ENCODE measurements around the gene NPTX2.
A peak's percentile ranks its signal among the peaks of the same experiment; 100 is the strongest.
"Not testable (repeated sequence)": the region's sequence is repeated elsewhere in the genome, so short reads cannot be mapped to it uniquely, and the experiment has no call there.

Gene NPTX2, protein sequence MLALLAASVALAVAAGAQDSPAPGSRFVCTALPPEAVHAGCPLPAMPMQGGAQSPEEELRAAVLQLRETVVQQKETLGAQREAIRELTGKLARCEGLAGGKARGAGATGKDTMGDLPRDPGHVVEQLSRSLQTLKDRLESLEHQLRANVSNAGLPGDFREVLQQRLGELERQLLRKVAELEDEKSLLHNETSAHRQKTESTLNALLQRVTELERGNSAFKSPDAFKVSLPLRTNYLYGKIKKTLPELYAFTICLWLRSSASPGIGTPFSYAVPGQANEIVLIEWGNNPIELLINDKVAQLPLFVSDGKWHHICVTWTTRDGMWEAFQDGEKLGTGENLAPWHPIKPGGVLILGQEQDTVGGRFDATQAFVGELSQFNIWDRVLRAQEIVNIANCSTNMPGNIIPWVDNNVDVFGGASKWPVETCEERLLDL

DNA sequence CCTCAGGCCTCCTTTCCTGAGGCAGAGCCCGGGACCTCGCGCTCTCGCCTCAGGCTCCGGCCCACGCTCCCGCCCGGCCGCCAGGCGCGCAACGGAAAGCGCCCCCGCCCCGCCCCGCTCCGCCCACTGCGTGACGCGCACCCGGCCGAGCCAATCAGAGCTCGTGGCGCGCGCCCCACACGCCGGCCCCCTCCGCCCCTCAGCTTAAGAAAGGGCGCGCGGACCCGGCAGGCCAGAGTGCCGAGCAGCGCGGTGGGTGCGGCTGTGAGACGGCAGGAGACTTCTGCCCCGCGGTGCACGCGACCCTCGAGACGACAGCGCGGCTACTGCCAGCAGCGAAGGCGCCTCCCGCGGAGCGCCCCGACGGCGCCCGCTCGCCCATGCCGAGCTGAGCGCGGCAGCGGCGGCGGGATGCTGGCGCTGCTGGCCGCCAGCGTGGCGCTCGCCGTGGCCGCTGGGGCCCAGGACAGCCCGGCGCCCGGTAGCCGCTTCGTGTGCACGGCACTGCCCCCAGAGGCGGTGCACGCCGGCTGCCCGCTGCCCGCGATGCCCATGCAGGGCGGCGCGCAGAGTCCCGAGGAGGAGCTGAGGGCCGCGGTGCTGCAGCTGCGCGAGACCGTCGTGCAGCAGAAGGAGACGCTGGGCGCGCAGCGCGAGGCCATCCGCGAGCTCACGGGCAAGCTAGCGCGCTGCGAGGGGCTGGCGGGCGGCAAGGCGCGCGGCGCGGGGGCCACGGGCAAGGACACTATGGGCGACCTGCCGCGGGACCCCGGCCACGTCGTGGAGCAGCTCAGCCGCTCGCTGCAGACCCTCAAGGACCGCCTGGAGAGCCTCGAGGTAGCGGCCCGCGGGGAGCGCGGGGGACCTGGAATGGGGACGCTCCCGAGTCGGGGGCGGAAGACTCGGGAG is at the start of gene NPTX2:
Gene NPTX2, plus strand, starts transcription at position 235 of the 909 bp plus-strand sequence. Its CDS starts 177 bp downstream, at position 412.
- peak; percentile 98 for DNase-seq (ENCODE audit: low spot score)

DNA sequence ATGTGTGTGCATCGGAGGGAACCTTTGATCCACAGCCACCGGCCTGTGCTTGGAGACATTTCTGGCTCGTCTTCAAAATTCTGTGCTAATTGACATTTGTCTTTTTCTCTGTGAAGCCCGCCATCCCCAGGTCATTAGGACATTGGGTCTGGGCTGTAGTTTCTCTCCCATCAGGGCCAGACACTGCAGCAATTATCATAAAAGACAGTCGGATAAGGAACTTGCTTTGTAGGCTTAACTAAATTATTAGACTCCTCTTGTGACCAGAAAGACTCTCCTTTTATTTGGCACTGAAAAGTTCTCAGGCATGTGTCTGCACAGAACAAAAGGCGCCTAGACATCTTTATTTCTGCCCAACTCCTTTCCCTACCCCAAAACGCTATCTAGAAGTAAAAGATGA is 49.1 kb upstream of the NPTX2 start:
- no peak for DNase-seq (ENCODE audit: low spot score)

DNA sequence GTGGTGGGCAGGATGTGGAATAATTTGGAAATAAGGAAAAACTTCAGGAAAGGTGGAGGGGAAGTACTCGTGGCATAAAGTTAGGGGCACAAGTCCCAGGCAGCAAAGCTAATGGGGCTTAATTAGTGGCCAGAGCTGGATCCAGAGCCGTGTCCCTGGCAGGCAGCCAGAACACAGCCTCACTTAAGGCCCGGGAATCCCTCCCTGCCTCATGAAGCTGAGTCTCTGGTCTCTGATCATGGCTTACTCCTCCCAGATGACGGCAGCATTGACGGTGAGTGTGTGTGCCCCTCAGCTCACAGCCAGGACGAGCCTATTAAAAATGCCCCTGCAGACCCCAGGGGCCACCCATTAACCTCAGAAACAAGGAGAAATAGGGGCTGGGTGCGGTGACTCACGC is 48.2 kb upstream of the NPTX2 start:
- DNase-seq (ENCODE audit: low spot score), result no peak

DNA sequence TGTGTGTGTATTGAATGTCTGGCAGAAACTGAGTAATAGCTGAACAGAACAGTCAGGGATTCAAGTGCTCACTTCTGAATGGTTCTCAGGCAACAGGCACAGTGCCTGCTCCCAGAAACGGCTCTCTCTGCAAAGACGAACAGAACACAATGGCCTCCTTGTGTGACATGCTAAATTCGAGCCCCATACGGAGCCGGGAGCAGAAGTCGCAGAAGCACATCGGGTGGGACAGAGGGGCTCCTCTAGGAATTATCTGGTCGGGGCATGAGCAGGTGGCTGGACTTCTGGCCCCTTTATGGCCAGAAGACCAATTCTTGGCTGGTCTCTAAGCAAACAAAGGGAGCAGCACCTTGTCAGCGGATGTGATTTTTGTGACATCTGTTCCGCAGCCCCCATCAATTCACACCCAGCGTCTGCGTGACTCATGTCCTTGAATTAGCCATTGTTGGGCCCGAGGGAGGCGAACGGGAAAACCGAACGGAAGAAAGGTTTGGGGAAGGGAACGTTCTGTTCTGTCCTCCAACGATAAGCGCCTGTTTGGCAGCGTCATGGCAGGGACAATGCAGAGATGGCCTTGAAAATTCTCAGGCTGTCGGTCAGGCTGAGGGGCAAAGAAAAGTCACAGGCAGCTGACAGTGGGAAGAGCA is 47.3 kb upstream of the NPTX2 start:
- DNase-seq (ENCODE audit: low spot score), result no peak

DNA sequence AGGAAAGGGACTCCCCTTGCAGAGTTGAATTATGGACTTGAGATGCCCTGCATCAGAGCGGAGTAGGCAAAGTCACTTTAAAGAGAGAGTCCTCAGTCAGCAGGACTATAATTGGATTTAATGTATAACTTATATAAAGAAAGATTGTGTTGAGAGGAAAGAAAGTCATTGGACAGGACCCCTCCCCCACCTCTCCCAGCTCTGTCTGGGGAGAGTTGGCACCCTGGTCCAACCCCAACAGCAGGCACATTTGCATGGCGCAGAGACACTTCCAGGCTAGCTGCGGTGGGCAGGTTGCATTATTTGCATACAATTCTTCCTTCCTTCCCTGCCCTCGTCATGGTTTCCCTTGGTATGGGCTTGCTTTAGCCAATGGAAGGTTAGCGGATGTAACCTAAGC is 46.1 kb upstream of the NPTX2 start:
- no peak for DNase-seq (ENCODE audit: low spot score)

DNA sequence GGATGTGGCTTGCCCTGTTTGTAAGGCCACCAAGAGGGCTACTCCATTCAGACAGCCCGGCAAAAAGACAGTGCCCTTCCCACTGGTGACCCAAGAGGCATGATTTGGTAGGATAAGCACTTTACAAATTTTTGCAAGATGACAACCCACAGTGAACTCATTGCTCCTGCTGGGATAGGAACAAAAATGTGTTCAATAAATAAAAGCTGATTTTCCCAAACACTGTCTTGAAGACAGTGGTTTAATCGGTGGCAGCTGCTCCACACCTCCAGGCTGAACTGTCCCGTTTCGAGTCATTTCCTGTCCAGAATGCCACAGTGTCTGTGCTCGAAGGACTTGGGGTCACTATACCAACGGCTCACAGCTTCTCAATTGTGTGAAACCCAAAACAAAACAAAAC is 45.1 kb upstream of the NPTX2 start:
- no peak for DNase-seq (ENCODE audit: low spot score)

DNA sequence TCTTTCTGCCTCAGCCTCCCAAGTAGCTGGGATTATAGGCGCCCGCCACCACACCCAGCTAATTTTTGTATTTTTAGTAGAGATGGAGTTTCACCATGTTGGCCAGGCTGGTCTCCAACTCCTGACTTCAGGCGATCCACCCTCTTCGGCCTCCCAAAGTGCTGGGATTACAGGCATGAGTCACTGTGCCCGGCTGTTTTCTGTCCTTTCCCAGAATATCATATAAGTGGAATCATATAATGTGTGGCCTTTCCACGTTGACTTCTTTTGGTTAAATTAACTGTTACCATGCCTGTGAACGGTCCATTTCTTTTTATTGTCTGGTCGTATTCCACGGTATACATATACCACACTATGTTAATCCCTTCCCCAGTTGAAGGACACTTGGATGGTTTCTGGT is 44.4 kb upstream of the NPTX2 start:
- not testable (repeated sequence) for DNase-seq (ENCODE audit: low spot score)

DNA sequence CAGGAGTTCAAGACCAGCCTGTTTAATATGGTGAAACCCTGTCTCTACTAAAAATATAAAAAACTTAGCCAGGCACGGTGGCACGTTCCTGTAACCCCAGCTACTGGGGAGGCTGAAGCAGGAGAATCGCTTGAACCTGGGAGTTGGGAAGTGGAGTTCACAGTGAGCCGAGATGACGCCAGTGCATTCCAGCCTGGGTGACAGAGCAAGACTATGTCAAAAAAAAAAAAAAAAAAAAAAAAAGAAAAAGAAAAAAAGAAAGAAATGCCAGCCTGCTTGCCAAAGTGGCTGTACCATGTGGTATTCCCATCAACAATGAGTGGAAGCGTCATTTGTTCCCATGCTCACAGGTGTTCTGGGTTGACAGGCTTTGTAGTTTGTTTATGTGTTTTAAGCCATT is 43.3 kb upstream of the NPTX2 start:
- DNase-seq (ENCODE audit: low spot score), result no peak

DNA sequence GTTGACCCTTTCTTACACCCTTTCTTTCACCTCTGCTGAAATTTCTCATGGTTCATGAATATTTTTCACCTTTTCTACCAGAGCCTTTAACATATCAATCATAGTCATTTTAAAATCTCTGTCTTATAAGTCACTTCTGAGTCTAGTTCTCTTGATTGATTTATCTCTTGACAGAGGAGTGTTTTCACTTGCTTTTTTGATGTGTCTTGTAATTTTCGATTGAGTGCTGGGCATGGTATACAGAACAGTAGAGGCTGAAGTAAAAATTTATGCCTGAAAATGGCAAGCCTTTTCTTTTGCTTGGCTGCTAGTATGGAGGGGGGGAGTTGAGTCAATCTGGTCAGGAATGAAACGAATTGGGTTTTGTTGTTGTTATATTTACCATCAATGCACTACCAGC is 41.2 kb upstream of the NPTX2 start:
- DNase-seq (ENCODE audit: low spot score), result no peak

DNA sequence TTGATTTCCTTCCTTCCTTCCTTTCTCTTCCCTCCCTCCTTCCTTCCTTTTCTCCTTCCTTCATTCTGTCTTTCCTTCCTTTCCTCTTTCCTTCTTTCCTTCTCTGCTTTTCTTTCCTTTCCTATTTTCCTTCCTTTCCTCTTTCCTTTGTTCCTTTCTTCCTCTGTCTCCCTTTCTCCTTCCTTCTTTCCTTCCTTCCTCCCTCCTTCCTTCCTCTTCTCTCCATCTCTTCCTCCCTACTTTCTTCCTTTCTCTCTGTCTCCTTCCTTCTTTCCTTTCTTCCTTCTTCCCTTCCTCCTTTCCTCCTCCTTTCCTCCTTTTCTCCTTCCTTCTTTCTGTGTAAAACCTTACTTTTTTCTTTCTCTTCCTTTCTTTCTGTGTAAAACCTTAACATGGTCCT is 32.3 kb upstream of the NPTX2 start:
- no peak for DNase-seq (ENCODE audit: low spot score)

DNA sequence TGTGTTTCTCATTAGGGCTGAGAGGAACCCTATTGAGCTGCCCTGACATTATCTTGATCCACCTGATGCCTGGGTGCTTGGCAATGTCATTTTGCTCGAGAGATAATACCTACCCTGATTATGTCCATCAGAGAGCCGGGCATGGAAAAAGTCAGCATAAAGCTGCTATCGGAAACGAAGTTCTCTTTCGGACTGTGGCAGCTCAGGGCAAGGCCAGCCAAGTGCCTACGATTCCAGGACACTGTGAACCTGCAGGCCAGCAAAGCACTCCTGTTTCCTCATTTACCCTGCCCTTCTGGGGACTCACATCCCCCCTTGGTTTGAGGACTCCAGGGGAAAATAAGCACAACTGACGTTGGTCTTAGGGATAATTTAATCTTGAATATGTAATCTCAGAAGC is 25.2 kb upstream of the NPTX2 start:
- no peak for DNase-seq (ENCODE audit: low spot score)

DNA sequence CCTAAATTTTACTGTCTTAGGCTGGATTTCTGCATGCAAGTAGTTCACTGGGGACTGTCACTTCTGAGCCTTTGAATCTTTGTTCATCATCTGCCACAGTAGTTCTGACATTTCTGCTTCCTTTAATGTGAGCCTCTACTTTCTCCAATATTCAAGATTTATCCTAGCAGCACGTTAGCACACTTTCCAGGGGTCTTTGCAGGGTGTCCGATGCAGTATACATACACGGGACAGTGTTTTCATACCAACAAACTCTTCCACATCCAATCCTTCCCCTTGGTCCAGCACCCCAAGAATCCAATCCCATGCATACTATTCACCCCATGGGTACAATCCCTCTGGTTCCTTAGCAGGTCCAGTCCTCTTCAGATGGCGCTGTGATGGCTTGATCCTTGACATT is 22.7 kb upstream of the NPTX2 start:
- DNase-seq (ENCODE audit: low spot score), result no peak

DNA sequence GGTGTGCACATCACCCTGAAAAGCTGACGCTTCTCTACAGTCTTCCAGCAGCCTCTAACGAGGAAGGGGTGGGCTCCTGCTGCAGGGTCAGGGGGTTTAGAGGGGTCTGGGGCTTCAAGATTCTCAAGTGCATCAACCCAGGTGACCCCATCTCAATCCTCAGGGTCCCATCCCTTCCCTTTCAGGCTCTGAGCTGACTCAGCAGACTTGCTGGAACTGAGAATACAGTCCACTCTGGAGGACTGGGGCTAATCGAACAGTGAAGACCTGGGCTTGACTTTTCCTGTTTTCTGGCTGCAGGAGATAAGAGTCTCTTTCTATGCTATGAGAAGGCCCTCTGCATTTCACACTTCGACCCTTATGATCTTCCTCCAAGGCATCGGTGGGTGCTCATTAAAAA is 22.3 kb upstream of the NPTX2 start:
- DNase-seq (ENCODE audit: low spot score), result no peak

DNA sequence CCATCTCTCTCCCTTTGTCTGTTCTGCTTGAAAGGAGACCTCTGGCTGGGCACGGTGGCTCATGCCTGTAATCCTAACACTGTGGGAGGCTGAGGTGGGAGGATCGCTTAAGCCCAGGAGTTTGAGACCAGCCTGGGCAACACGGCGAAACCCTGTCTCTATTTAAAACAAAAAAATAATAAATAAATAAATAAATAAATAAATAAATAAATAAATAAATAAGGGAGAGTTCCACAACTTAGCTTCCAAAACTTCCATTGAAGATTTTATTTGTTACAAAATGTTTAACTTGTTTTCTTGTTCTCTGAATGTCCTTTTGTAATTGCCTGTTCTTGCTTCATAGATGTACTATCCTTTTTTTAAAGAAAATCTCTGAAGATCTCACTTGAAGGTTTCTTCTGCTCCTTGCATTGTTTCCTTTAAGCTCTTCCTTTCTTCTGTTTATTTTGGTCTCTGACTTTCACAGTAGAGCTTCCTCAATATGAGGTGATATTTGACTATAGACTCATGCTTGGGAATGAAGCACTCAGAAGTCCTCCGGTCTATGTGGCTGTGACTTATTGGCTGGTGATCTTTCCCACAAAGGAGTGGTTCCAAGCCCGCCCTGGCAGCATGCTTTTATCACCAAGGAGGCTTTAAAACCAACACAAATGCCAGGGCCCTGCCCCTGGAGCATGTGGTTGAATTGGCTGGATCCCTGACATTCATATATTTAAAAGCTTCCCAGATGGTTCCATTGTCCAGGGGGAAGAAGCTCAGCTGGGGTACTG is 18.1 kb upstream of the NPTX2 start:
- DNase-seq (ENCODE audit: low spot score), result no peak

DNA sequence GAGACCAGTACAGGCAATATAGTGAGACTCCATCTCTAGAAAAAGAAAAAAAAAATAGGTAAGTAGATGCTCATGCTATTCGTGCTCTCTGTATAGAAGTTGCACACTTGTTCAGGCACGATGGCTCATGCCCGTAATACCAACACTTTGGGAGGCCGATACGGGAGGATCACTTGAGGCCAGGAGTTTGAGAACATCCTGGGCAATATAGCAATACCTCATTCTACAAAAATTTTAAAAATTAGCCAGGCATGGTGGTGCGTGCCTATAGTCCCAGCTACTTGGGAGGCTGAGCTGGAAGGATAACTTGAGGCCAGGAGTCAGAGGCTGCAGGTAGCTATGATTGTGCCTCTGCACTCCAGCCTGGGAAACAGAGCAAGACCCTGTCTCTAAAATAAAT is 17.2 kb upstream of the NPTX2 start:
- DNase-seq (ENCODE audit: low spot score), result no peak

DNA sequence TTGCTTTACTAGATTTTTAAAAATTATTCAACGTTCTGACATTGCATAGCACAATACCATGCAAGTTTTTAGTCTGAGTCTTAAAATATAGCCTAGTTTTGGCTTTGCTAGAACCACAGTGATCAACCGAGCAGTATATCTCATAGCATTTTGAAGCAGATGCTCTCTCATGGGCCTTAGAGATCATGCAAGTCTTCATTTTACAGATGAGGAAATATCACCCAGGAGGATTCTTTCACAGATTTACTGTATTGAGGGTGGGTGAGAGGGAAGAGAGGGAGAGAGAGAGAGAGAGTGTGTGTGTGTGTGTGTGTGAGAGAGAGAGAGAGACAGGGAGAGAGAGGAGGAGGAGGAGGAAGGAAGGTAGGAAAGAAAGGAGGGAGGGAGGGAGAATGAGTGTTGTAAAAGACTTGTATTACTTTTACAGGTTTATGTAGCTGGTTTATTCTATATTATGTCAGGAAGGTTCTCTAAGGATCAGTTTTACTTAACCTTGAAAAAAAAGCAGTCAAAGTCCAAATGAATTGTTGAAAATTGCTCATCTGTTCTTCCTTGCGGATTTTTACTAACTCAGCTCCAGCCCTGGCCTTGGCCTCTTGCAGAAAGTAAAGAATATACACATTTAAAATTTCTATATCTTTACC is 14.2 kb upstream of the NPTX2 start:
- no peak for DNase-seq (ENCODE audit: low spot score)

DNA sequence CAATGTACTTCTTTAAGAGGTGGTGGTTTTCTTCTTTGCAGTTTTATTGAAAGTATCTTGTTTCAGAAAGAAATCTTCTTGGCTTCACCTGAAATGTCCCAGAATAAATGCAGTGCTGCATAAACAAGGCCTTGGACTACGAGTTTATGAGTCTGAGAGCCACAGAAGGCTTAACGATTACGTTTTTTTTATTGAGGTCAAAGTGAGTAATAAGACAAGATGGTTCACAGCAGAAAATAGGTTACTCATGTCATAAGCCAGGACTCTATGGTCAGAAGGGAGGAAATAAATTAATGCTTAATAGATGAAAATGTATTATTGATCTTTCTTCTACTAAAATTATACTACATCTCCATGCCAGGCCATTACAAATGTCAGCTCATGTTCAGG is 13.7 kb upstream of the NPTX2 start:
- no peak for DNase-seq (ENCODE audit: low spot score)

DNA sequence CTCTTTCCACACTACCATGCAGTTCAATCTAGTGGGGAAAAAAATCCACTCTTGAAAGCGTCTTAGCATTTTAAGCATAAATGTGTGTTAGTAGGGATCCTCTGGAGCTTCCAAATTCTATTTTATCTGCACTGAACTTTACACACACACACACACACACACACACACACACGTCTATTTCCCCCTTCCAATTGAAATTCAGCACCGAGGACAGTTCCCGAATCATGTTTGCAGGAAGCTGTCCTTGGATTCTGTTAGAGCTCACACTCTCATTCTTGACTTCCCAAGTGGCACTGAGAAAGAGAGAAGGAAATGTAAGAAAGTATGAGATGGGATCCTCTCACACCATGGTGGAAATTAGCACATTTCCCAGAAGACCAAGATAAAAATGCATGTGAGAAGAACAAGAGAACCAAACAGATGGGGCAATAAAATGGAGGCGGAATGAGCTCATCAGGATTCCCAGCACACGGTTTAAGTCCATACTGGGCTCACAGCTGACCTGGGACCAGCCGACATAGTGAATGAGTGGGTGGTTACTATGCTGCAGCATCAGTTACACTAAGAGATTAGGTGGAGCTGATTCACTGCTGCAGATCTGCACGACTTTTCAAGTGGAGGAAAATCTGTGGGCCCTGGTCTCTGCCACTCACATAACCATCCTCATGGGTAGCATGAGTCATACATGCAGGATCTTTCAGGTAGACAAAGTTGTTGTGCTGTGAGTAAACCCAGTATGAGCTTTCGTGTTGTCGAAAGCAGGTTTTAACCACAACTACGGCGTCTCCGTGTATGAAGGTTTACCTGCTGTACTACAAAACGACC is 3.3 kb upstream of the NPTX2 start:
- no peak for DNase-seq (ENCODE audit: low spot score)

DNA sequence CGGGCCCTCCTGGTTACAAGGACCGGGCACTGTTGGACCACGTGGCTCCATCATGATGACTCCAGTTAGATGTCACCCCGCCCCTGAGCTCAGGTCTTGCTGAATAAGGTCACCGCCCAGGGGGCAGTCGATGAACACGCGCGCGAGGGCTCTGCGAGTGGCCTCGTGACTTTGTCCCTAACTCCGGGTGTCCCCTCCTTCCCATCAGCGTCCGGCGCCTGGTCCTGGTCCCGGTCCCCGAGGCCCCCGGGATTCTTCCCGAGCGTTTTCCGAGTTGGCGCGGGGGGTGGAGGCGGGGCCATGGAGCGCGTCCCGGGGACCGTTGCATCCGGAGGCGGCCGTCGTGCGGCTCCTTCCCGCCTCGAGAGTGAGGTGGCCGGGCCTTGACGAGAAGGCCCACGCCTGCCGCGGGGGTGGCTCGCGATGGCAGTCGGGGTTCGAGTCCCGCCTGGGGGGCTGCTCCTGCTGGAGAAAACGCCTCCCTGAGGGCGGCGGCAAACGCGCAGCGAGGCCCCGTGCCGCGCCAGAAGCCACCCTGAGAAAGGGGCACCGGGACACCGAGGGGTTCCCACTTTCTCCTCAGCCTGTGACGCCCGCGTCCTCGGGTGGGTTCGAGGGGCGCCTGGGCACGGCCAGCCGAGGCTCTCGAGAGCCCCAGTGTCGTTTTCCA is 569 bp upstream of the NPTX2 start:
- no peak for DNase-seq (ENCODE audit: low spot score)

DNA sequence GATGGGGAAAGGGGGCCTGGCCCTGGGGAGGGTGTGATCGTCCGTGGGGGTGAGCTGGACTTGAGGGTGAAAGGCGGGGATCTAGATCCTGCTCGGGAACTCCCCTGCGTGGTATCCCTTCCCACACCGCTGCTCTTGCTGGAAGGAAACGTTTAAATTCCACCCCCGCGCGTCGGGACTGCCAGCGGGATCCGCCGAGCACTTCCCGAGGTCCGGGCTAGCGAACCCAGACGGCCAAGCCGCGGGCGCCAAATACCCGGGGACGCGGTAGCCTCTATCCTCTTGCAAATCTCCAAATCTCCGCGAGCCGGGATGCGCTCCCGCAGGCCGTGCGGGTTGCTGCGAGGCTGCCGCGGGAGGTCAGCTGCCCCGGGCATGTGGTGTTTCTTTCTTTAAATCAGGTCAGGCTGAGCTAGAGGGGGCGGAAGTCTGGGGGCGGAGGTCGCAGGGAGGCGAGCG is 904 bp downstream of the NPTX2 start:
- peak; percentile 64 for DNase-seq (ENCODE audit: low spot score)

Measured in D341Med (cell line).